Activated CD8-positive, alpha-beta memory T cell treated with anti-CD3 and anti-CD28 coated beads, Interleukin-2, amount 50 U/mL, for 1 hour (primary cell): ENCODE measurements around the gene HAUS5.

ENCODE experiments used
- DNase-seq: peaks from one replicate; pipeline ENCODE4 v3.0.0-alpha.2; 2020; ENCODE audit errors: extremely low read depth

Gene HAUS5

DNA sequence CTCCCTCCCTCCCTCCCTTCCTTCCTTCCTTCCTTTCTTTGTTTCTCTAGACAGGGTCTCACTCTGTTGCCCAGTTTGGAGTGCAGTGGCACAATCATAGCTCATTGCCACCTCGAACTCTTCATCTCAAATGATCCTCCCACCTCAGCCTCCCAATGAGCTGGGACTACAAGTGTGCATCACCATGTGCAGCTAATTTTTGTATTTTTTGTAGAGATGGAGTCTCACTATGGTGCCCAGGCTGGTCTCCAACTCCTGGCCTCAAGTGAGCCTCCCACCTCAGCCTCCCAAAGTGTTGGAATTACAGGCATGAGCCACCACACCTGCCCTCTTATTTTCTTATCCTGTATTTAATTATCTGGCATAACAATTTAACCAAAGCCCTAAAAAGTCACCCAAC, 58.2 kb downstream of the HAUS5 start:
- DNase-seq = no peak

DNA sequence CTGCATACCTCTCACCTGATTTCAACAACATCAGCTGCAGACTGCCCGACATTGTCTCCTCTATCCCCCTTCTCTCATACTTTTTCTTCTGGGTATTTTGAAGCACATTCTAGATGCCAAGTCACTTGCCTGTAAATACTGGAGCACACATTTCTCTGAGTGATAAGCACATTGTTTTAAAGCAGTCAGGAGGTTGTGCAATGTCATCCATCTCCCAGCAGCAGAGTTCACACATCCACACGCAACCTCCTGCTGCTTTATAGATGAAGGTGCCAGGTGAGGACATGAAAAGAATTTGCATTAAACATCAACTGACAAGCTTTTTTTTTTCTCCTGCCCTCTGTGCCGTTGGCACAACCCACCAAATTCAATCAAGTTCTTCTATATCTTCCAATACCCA, 59.3 kb downstream of the HAUS5 start:
- DNase-seq = no peak

DNA sequence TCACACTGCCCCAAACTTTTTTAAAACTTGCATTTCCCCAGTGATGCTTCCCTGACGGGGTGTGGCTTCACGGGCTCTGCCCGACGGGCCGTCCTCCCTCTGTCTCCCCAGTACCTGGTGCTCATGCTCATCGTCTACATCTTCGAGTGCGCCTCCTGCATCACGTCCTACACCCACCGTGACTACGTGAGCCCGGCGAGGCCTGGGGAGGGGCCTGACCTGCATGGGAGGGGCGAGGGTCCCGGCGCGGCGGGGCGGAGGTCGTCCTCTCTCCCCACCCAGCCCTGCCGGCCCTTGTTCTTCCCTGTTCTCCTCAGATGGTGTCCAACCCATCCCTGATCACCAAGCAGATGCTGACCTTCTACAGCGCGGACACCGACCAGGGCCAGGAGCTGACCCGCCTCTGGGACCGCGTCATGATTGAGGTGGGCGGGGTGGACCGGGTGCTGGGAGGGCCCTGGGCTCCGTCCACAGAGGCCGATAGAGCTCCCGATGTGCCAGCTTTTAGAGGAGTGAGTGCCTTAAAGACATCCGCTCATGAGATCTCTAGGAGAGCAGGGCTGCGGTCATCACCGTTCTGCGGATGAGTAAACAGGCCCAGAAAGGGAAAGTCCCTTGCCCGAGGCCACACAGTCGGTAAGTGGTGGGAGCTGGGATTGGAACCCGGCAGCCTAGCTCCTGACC, 60.7 kb downstream of the HAUS5 start:
- DNase-seq = no peak
